Thyroid gland (tissue), 4 donors: ENCODE measurements around the gene FGF8.

Experiments
- CTCF ChIP-seq, 6 experiments: fragments of 200-600 bp in 3 of 6; fragments of 450-650 bp in 3 of 6; sonication (generic) in 3 of 6; IDR thresholded peaks; one replicate each; pipeline ENCODE4 v1.5.1; 2016 to 2019; ENCODE audit warnings: antibody characterized with exemption in 6 of 6, mild to moderate bottlenecking in 2 of 6, inconsistent platforms in 1 of 6, moderate library complexity in 1 of 6
- POLR2A ChIP-seq, 2 donors: fragments of 450-650 bp; IDR thresholded peaks; one replicate each; pipeline ENCODE4 v1.6.1; 2017; ENCODE audit warnings: antibody characterized with exemption in 2 of 2, mild to moderate bottlenecking in 2 of 2, moderate library complexity in 1 of 2

DNA sequence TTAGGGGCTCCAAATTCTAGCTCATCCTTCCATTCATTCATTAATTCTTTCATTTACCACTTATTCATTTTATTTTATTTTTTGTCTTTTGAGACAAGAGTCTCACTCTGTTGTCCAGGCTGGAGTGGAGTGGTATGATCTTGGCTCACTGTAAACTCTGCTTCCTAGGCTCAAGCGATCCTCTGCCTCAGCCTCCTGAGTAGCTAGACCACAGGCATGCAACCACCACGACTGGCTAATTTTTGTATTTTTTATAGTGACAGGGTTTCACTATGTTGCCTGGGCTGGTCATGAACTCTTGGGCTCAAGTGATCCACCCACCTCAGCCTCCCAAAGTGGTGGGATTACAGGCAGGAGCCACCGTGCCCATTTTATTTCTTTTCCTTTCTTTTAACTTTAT, 31.6 kb downstream of the FGF8 start:
- TF ChIP-seq CTCF (IDR thresholded peaks at IDR 0.05) = no peak
- TF ChIP-seq POLR2A (IDR thresholded peaks at IDR 0.05) = no peak
